NCI-H510A treated with DMSO at 0.1 percent for 48 hours (cell line): ENCODE measurements around the gene CDH10.
A peak's percentile ranks its signal among the peaks of the same experiment; 100 is the strongest.

ENCODE experiments used
- DNase-seq: peaks from one replicate; lab custom pipeline; 2025; lab: John Stamatoyannopoulos, UW

Gene CDH10

GRCh38 chr5:24644761-24645160 is at the start of gene CDH10:
Gene CDH10, minus strand, starts transcription at chr5:24644978. Its CDS starts 51,488 bp downstream, at chr5:24593490.
- DNase-seq: peak; percentile 25

DNA sequence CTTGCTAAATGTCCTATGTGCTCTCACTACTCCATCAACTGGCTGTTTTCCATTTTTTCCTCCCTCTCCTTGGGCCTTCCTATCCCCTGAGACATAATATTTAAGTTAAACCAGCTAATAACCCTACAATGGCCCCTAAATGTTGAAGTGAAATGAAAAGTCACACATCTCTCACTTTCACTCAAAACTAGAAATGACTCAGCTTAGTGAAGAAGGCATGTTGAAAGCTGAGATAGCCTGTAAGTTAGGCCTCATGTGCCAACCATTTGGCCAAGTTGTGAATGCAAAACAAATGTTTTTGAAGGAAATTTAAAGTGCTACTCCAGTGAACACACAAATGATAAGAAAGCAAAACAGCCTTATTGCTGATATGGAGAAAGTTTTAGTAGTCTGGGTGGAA is 48.8 kb upstream of the CDH10 start:
- no peak for DNase-seq

DNA sequence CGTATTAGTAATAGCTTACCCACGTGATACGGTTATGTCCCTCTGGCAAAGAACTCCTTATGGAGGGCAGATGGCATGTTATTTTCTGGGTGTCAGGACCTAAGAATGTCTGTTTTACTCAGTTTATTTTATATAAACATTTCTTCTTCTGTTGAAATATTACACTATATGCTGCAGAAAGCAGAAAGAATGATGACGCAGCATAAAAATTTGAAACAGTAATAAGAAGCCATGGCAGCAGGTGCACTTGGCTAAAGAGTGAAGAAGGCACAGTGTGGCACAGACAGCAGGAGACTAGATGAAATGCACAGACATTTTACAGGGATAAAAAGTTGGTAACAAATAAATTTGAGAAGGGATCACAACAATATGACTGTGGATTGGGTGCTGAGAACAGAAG is 46.3 kb upstream of the CDH10 start:
- DNase-seq: no peak

GRCh38 chr5:24681106-24681505 is 36.3 kb upstream of the CDH10 start:
- no peak for DNase-seq

- no peak for DNase-seq
Observed at GRCh38 chr5:24668050-24668449, 23.3 kb upstream of the CDH10 start.

- DNase-seq: no peak
Observed at GRCh38 chr5:24649531-24649930, 4.8 kb upstream of the CDH10 start.

GRCh38 chr5:24646915-24647314 is 2.1 kb upstream of the CDH10 start:
- no peak for DNase-seq

DNA sequence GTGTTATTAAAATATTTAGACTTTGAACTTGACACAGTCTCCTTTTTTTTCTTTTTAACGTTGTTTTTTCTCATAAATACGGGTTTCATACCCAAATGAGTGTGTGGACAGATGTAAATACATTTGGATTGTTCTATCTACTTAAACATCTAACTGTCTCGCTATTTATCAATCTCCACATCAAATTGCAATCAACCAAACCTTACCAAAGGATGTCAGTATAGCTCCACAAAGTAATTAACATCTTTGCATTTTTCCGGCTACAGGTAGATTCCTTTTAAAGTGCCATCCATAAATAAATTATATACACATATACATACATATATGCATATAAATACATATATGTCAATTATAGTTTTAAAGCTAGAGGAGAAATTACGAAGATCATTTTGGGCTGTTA is 705 bp upstream of the CDH10 start:
- DNase-seq: no peak

- DNase-seq: no peak
Observed at GRCh38 chr5:24643880-24644279, 898 bp downstream of the CDH10 start.

DNA sequence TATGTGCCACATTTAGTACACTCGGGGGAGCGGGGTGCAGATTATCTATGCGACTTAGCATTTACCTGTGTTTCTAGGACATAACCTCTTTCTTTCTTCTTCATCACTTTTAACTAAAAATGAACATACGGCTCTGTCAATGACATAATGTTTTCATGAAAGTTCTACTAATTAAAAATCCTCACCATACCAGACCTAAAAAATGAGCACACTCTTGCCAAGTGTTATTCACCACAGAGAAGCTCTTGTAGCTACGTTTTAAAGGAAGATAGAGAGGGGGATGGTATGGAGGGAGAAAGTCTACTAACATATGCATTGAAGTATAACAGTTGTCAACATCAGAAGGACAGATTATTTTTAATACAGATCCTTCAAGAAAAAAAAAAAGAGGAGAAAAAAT is 1.6 kb downstream of the CDH10 start:
- DNase-seq: no peak

GRCh38 chr5:24642022-24642421 is 2.8 kb downstream of the CDH10 start:
- DNase-seq: peak; percentile 23

GRCh38 chr5:24635209-24635608 is 9.6 kb downstream of the CDH10 start:
- DNase-seq: no peak

- peak; percentile 64 for DNase-seq
Observed at GRCh38 chr5:24633715-24634325, 11.0 kb downstream of the CDH10 start.

DNA sequence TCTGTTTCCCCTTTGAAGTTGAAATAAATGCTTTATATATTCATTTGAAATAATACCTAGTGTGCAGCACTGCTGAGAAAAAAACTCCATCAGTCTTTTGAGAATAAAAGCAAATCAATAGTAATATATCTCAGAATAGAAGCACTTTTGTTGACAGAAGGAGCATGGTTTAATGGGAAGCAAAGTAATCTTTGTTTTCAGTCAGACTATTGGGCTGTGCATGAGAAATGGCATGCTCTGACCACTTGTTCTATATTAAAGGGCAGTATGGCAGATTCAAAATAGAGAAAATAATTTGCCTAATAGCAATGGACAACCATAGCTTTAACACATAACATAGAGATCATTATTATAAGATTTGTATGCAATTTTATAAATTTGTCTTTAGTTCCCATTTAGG is 12.4 kb downstream of the CDH10 start:
- no peak for DNase-seq

GRCh38 chr5:24630918-24631317 is 13.9 kb downstream of the CDH10 start:
- DNase-seq: no peak

DNA sequence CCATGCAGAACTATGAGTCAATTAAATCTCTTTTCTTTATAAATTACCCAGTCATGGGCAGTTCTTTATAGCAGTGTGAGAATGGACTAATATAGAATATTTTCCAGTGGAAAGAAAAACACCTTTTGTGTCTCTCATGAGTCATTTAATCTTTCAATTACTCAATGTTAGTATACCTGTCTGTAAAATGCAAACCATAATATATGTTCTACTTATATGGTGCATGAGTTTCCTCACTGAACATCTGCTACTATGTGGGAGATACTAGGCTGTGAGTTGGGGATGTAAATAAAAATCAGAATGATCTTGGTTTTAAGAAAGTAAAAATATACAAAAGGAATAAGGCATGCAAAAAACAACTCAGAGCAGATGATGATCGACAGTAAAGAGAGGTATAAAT is 15.0 kb downstream of the CDH10 start:
- DNase-seq: no peak

GRCh38 chr5:24624872-24625271 is 19.9 kb downstream of the CDH10 start:
- DNase-seq: no peak

DNA sequence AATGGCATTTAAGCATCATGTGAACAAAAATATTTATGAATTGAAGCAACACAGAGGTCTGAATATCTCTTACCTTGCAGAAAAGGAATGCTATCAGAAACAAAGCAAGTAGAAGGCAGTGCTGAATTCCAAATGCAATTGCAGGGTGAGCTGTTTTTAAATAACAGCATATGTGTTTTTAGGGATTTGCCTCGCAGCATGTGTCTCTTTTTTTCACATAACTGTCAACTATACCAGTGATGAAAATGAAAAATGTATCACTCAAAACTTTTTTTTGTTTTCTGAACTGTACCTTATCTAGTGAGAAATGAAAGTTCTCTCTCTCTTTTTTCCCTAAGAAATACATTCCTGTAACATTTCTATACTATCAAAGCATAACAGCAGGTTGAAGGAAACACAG is 21.2 kb downstream of the CDH10 start:
- DNase-seq: no peak

GRCh38 chr5:24623031-24623430 is 21.7 kb downstream of the CDH10 start:
- no peak for DNase-seq

DNA sequence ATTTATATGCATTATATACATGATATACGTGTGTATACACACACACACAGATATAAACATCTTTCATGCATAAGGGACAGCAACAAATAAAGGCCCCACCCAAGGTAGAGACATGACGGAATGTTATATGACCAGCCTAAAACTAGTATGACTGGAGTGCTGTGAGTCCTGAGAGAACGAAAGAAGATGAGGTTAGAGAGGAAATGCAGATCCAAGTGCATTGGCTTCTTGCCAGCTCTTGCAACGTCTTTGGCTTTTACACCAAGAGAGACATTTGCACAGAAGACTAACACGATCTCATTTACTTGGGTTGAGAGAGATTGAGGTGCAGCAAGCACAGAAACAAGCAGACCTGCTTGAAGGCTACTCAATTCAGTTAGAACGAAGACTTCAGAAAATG is 23.0 kb downstream of the CDH10 start:
- peak; percentile 29 for DNase-seq

DNA sequence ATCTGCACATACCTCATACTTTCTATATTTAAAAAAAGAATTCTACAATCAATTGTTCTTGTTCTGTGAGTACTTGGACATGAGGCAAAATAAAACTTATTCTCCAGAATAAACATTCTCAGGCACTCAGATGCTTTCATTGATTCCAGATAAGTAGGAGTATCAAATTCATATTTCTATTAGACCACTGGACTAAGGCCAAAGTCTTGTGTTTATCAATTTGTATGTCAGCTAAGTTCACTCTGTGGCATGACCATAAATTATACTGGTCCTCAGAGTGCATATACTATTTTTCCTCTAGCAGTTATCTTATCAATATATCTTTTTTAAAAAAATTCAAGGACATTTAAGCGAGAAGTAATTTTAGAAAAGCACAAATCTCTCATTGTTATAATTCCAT is 28.2 kb downstream of the CDH10 start:
- DNase-seq: no peak

GRCh38 chr5:24615159-24615558 is 29.6 kb downstream of the CDH10 start:
- DNase-seq: no peak

GRCh38 chr5:24609706-24610105 is 35.1 kb downstream of the CDH10 start:
- no peak for DNase-seq

GRCh38 chr5:24606971-24607370 is 37.8 kb downstream of the CDH10 start:
- DNase-seq: no peak

GRCh38 chr5:24602188-24602587 is 42.6 kb downstream of the CDH10 start:
- no peak for DNase-seq
